Chondrocyte (in vitro differentiated cells): ENCODE results near the gene DUSP8. TPM values are rescaled to one million over a fixed set of nuclear protein-coding genes. Genes with fewer than 3 reads are reported as not detected.
A peak's percentile ranks its signal among the peaks of the same experiment; 100 is the strongest.

Source experiments
- DNase-seq: peaks from one replicate; pipeline ENCODE4 v3.0.0; 2021; ENCODE audit warnings: mixed read lengths, low spot score
- H3K27ac Mint-ChIP-seq: one replicate; pipeline ENCODE4 v1.8.0; 2021; ENCODE audit warnings: mild to moderate bottlenecking, moderate library complexity, mixed read lengths; ENCODE audit not compliant: unreplicated experiment
- H3K27me3 Mint-ChIP-seq: 2 replicates; pipeline ENCODE4 v1.8.0; 2021; ENCODE audit warnings: low read depth, mixed read lengths
- H3K36me3 Mint-ChIP-seq: 2 replicates; pipeline ENCODE4 v1.8.0; 2021; ENCODE audit warnings: low read depth, mixed read lengths
- H3K4me1 Mint-ChIP-seq: 2 replicates; pipeline ENCODE4 v1.8.0; 2021; ENCODE audit warnings: low read depth, mild to moderate bottlenecking, mixed read lengths
- H3K4me3 Mint-ChIP-seq: one replicate; pipeline ENCODE4 v1.8.0; 2021; ENCODE audit warnings: mild to moderate bottlenecking, moderate library complexity, mixed read lengths; ENCODE audit not compliant: unreplicated experiment
- H3K9me3 Mint-ChIP-seq: 2 replicates; pipeline ENCODE4 v1.8.0; 2021; ENCODE audit warnings: low read depth, mixed read lengths
- total RNA-seq: library from RNA; stranded (reverse); gene quantifications from 3 replicates; pipeline ENCODE4 v1.2.1, GENCODE V29; 2021
- TF ChIP-seq, protein P1 (sequence below): fragments of 200-600 bp; sonication (generic); IDR thresholded peaks from 2 replicates; pipeline ENCODE4 v1.5.0; 2021; ENCODE audit warnings: antibody characterized with exemption, mild to moderate bottlenecking, moderate library complexity

Gene DUSP8
- total RNA-seq, 1 donor from 2014 or later, result 12.1 TPM

DNA sequence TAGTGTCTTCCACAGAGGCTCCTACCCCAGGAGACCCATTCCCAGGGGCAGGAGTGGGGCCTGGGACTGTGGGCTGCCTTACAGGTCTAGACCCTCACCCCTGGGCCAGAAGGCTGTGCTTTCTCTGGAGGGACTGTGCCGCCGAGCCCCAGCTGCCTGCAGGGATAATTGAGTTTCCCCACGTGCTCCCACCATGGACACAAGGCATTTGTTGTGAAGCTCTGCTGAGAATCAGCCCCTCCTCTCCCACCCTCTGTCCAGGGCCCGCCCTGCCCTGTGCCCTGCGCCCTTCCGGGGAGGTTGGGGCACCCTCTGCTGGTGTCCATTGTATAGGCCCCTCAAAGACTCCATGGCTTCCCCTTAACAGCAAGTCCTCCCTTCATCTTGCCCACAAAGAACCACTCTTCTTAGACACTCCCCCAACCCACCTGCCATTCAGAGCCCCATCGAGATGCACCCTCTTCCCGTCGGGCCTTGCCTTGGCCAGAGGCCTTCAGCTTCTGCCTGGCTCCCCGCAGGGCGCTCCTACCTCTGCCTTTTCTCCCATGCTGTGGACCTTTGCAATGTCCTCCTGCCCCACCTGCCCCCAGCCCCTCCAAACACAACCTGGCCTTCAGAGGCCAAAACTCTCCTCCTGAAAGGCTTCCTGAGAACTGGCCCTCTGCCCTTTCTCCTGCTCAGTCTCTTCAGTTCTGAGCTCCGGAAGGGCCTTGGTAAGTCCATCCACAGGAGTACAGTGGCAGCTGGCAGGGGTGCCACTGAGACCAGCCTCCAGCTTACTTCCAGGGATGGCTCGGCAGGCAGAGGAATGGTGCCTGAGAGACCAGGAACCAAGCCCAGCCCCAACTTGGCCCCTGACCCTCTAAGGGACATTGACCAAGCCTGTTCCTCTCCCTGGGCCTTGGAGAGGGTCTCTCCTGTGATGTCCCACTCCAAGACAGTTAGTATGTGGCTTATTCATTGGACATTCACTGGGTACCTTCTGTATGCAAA is 22.4 kb downstream of the DUSP8 start:
- no peak for DNase-seq
- Mint-ChIP-seq H3K27me3 (peaks cover 4% of the 10 kb centered on the region), H3K27ac (peak overlapping the region; percentile 66), H3K4me1 (peaks cover 26% of the 10 kb centered on the region), H3K4me3 (no peak overlapping the region), H3K36me3 (no peaks in the 10 kb centered on the region), H3K9me3 (no peaks in the 10 kb centered on the region)
- TF ChIP-seq, protein P1, sequence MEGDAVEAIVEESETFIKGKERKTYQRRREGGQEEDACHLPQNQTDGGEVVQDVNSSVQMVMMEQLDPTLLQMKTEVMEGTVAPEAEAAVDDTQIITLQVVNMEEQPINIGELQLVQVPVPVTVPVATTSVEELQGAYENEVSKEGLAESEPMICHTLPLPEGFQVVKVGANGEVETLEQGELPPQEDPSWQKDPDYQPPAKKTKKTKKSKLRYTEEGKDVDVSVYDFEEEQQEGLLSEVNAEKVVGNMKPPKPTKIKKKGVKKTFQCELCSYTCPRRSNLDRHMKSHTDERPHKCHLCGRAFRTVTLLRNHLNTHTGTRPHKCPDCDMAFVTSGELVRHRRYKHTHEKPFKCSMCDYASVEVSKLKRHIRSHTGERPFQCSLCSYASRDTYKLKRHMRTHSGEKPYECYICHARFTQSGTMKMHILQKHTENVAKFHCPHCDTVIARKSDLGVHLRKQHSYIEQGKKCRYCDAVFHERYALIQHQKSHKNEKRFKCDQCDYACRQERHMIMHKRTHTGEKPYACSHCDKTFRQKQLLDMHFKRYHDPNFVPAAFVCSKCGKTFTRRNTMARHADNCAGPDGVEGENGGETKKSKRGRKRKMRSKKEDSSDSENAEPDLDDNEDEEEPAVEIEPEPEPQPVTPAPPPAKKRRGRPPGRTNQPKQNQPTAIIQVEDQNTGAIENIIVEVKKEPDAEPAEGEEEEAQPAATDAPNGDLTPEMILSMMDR, result no peak

DNA sequence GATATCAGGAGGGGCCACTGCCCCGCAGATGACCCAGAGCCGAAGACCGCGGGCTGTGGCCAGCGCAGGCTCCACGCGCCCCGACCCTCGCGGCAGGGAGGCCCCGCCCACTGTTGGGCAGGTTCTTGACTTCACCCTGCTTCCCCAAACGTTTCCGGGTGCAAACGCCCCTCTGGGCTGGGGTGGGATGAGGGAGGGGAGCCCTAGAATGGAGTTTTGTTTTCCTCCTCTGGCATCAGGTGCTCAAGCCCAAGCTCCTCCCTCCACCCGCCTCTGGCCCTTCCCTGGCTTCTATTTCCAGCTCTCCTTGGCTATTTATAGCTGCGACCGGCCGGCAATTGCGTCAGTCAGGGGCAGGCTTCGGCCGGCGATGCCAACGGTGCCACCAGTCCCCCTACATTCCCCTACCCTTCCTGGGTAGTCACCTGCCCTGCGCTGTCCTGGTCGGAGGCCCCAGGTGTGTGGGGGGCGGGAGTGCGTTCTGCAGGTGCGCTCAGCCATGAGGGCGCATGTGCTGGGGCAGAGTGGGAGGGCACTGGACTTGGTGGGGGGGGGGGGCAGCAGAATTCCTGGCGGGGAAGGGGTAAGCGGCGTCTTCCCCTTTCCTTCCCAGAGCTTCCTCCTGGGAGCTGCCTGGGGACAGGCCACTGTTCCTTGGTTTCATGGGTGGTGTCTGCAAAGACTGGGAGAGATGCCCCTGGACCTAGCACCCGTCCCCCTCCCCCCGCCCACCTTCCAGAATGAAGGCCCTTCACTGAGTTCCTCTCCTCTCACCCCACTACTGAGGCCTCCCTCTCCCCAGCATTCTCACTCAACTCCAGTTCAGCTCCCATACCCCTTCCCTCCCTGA is 23.6 kb downstream of the DUSP8 start:
- Mint-ChIP-seq H3K4me3 (peak overlapping the region; percentile 44), H3K4me1 (peaks cover 17% of the 10 kb centered on the region), H3K36me3 (no peaks in the 10 kb centered on the region), H3K27me3 (peaks cover 4% of the 10 kb centered on the region), H3K27ac (peak overlapping the region; percentile 84), H3K9me3 (no peaks in the 10 kb centered on the region)
- no peak for DNase-seq
- TF ChIP-seq, protein P1, result no peak

DNA sequence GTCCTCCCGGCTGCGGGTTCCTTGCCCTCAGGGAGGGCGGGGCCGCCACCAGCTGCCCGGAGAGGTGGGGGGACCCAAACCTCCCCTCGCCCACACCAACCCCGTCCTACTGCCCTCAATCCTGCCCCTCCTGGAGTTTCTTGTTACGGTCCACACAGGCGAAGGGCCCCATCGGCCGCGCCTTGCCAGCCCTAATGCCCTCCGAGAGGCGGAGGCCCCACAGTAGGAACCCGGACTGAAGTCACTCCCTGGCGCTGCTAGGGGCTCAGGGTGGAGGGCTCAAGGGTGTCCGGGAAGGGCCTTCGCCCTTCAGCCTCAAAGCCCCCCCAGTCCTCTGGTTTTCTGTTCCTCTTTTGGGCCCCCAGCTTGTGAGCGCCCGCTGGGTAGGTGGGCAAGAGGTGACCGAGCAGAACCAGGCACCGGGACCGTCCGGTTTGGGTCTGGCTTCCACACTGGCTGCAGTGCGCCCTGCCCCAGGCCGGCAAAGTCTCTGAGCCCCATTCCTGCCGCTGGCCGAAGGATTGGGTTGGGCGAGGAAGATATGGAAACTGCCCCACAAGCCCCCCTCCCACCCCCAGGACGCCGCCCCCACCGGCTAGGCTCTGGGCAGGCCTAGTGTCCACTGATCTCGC is 24.5 kb downstream of the DUSP8 start:
- H3K9me3 Mint-ChIP-seq, result no peaks in the 10 kb centered on the region
- peaks cover 4% of the 10 kb centered on the region for H3K27me3 Mint-ChIP-seq
- TF ChIP-seq, protein P1, result no peak
- no peaks in the 10 kb centered on the region for H3K36me3 Mint-ChIP-seq
- H3K27ac Mint-ChIP-seq, result no peak overlapping the region
- DNase-seq, result no peak
- peaks cover 11% of the 10 kb centered on the region for H3K4me1 Mint-ChIP-seq
- H3K4me3 Mint-ChIP-seq, result no peak overlapping the region

DNA sequence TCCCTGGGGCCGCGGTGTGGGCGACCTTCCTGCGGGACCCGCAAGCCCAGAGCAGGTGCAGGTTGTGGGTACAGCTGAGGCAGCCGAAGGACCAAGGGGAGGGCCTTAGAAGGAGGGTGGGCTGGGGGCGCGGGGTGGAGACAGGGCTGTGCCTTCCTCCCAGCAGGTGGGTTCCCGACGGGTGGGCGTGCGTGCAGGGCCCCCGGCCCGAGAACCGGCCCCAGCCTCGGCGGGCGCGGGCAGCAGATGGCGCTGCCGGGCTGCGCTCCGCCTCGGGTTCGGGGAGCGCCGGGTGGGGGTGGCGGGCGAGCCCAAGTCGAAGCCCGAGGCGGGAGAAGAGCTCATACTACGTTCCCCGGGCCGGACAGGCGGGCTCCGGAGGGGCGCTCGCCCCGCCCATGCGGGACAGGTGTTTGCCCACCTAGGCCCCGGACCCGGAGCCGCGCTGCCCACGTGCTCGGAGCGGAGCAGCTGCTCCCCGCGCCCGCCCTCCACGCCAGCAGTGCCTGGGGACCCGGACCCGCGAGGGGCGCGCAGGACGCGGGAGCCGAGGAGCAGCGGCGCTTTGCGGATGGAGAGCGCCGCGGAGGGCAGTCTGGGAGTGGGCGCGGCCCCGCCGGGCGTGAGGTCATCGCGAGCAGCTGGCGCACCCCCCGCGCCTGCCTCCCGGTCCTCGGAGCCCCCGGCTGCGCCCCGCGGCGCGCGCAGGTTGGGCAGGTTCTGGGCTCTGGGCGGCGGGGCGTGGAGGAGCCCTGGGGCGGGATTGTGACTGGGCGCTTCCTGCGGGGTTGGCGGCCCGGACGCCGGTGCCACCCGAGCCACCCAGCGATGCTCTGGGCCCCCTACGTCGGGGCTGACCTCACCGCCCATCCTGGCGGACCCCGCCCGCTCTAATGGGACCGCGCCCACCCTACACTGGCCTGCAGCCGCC is 25.3 kb downstream of the DUSP8 start:
- Mint-ChIP-seq H3K4me3 (no peak overlapping the region), H3K27me3 (peaks cover 4% of the 10 kb centered on the region), H3K27ac (no peak overlapping the region), H3K36me3 (no peaks in the 10 kb centered on the region), H3K4me1 (peaks cover 4% of the 10 kb centered on the region), H3K9me3 (no peaks in the 10 kb centered on the region)
- no peak for DNase-seq
- TF ChIP-seq, protein P1, result peak; percentile 97
